Measurements from ENCODE around the gene HDAC5. TPM values are rescaled to one million over a fixed set of nuclear protein-coding genes. Genes with fewer than 3 reads are reported as not detected.
"Not testable (repeated sequence)": the region's sequence is repeated elsewhere in the genome, so short reads cannot be mapped to it uniquely, and the experiment has no call there.

Gene HDAC5
- total RNA-seq, 1 experiment from 2014 or later = 72.5 TPM

- H3K4me3 ChIP-seq (ENCODE audit: insufficient read depth, low read depth, low read length); H3K27me3 ChIP-seq (ENCODE audit: control insufficient read depth, insufficient read depth, low read length); DNase-seq: not testable (repeated sequence)
- peaks cover 28% of the 10 kb centered on the region for H3K36me3 ChIP-seq (replicated peaks; ENCODE audit: control insufficient read depth, insufficient read depth, low read length)
Measured at GRCh38 chr17:44034688-44035087, 88.8 kb downstream of the HDAC5 start.

GRCh38 chr17:44033861-44034408, 89.5 kb downstream of the HDAC5 start:
- Histone ChIP-seq H3K27me3 (ENCODE audit: control insufficient read depth, insufficient read depth, low read length) (no peaks in the 10 kb centered on the region), H3K4me3 (ENCODE audit: insufficient read depth, low read depth, low read length) (no peak overlapping the region), H3K36me3 (replicated peaks; ENCODE audit: control insufficient read depth, insufficient read depth, low read length) (peaks cover 33% of the 10 kb centered on the region)
- no peak for DNase-seq

- Histone ChIP-seq H3K27me3 (ENCODE audit: control insufficient read depth, insufficient read depth, low read length) (no peaks in the 10 kb centered on the region), H3K36me3 (replicated peaks; ENCODE audit: control insufficient read depth, insufficient read depth, low read length) (peaks cover 21% of the 10 kb centered on the region), H3K4me3 (ENCODE audit: insufficient read depth, low read depth, low read length) (no peak overlapping the region)
- no peak for DNase-seq
Measured at GRCh38 chr17:44030482-44030881, 93.0 kb downstream of the HDAC5 start.

GRCh38 chr17:44029736-44030135, 93.7 kb downstream of the HDAC5 start:
- DNase-seq = no peak
- Histone ChIP-seq H3K27me3 (ENCODE audit: control insufficient read depth, insufficient read depth, low read length) (no peaks in the 10 kb centered on the region), H3K36me3 (replicated peaks; ENCODE audit: control insufficient read depth, insufficient read depth, low read length) (peaks cover 23% of the 10 kb centered on the region), H3K4me3 (ENCODE audit: insufficient read depth, low read depth, low read length) (no peak overlapping the region)

Other genes with a start within 250 kb of the HDAC5 start
- 9.0 and 12.2 TPM in 2 replicates for gene MPP2, start 216.1 kb downstream of the HDAC5 start, total RNA-seq (2014; rRNA removed; shearing (Covaris generic))
- gene PPY, start 181.2 kb downstream of the HDAC5 start, total RNA-seq (2014; rRNA removed; shearing (Covaris generic)) = not detected in 2 replicates
- 0.67 and 1.8 TPM in 2 replicates for gene PYY, start 169.7 kb downstream of the HDAC5 start, total RNA-seq (2014; rRNA removed; shearing (Covaris generic))
- 5.1 and 5.9 TPM in 2 replicates for gene NAGS, start 119.0 kb downstream of the HDAC5 start, total RNA-seq (2014; rRNA removed; shearing (Covaris generic))
- gene TMEM101, start 108.7 kb downstream of the HDAC5 start, total RNA-seq (2014; rRNA removed; shearing (Covaris generic)) = 31.7 and 48.5 TPM in 2 replicates
- gene LSM12, start 57.0 kb downstream of the HDAC5 start, total RNA-seq (2014; rRNA removed; shearing (Covaris generic)) = 101 and 109 TPM in 2 replicates
- 94.0 and 104 TPM in 2 replicates for gene G6PC3, start 52.9 kb downstream of the HDAC5 start, total RNA-seq (2014; rRNA removed; shearing (Covaris generic))
- 12.9 and 15.7 TPM in 2 replicates for gene HROB, start 18.3 kb upstream of the HDAC5 start, total RNA-seq (2014; rRNA removed; shearing (Covaris generic))
- 0.17 TPM in 1 of 2 replicates, not detected in the other for gene ASB16, start 47.1 kb upstream of the HDAC5 start, total RNA-seq (2014; rRNA removed; shearing (Covaris generic))
- 19.1 and 25.7 TPM in 2 replicates for gene TMUB2, start 63.3 kb upstream of the HDAC5 start, total RNA-seq (2014; rRNA removed; shearing (Covaris generic))
- 80.6 and 83.4 TPM in 2 replicates for gene ATXN7L3, start 76.2 kb upstream of the HDAC5 start, total RNA-seq (2014; rRNA removed; shearing (Covaris generic))
- 63.3 and 66.2 TPM in 2 replicates for gene UBTF, start 96.0 kb upstream of the HDAC5 start, total RNA-seq (2014; rRNA removed; shearing (Covaris generic))
- 0.07 TPM in 2 replicates for gene SLC4A1, start 144.5 kb upstream of the HDAC5 start, total RNA-seq (2014; rRNA removed; shearing (Covaris generic))
- 5.1 and 5.7 TPM in 2 replicates for gene RUNDC3A, start 185.0 kb upstream of the HDAC5 start, total RNA-seq (2014; rRNA removed; shearing (Covaris generic))
- 281 and 295 TPM in 2 replicates for gene SLC25A39, start 201.2 kb upstream of the HDAC5 start, total RNA-seq (2014; rRNA removed; shearing (Covaris generic))
- 122 and 161 TPM in 2 replicates for gene GRN, start 221.7 kb upstream of the HDAC5 start, total RNA-seq (2014; rRNA removed; shearing (Covaris generic))
- 23.7 and 24.1 TPM in 2 replicates for gene FAM171A2, start 240.2 kb upstream of the HDAC5 start, total RNA-seq (2014; rRNA removed; shearing (Covaris generic))